SIG-M5 treated with dmso at 0.1 percent for 504 hours (cell line): ENCODE data around the gene EFS.
"Not testable (repeated sequence)": the region's sequence is repeated elsewhere in the genome, so short reads cannot be mapped to it uniquely, and the experiment has no call there.

Experiments used
- DNase-seq: peaks from one replicate; lab custom pipeline; 2025; ENCODE audit not compliant: unreplicated experiment; lab: John Stamatoyannopoulos, UW

Gene EFS

DNA sequence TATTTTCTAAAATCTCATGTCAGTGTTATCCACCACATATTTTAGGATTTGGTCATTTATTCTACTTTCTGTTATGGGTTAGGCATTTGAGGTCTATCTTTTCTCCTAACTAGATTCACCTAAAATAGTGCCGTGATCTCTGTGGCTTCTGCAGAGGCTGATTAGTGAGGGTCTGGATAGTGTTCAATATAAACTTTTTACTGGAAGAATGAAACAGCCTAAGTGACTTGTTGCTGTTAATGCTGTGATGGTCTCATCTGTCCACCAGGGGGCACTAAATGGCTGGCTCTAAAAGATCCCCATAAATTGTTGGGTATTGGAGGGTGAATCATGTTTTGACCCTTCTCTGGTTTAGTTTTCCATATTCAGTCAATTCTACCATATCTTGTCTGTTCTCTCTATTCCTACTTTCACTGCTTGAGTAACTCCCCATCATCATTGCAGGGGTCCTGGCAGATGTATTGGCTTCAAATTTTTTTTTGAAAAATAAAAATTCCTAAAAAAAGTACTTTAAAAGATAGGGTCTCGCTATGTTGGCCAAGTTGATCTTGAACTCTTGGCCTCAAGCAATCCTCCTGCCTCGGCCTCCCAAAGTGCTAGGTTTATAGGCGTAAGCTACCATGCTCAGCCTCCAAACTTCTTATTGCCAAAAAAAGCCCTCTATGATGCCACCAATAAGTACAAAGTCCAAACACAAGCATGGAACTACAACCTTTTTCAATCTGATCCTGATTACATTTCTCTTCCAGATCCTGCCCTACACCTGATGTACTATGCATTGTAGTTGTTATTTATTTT is 36.8 kb downstream of the EFS start:
- peak; percentile 71 for DNase-seq

DNA sequence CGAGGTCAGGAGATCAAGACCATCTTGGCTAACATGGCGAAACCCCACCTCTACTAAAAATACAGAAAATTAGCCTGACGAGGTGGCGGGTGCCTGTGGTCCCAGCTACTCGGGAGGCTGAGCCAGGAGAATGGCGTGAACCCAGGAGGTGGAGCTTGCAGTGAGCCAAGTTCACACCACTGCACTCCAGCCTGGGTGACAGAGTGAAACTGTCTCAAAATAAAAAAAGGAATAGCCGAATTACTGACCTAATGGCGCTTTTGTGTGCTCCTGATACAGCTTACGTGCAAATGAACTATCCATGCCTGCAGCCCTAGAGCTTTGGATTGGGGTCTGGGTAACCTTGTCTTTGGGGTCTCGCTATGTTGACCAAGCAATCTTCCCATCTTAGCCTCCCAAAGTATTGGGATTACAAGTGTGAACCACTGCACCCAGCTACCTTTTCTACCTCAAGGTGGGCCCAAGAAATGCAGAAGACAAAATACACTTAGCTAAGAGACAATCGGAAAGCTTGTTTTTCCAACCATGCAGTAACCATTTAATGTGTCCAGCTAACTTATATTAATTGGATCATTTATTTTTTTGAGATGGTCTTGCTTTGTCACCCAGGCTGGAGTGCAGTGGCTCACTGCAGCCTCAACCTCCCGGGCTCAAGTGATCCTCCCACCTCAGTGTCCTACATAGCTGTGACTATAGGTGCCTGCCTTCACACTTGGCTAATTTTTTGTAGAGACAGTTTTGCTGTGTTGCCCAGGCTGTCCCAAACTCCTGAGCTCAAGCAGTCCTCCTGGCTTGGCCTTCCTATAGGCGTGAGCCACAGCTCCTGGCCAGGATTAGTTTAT is 38.3 kb downstream of the EFS start:
- no peak for DNase-seq

DNA sequence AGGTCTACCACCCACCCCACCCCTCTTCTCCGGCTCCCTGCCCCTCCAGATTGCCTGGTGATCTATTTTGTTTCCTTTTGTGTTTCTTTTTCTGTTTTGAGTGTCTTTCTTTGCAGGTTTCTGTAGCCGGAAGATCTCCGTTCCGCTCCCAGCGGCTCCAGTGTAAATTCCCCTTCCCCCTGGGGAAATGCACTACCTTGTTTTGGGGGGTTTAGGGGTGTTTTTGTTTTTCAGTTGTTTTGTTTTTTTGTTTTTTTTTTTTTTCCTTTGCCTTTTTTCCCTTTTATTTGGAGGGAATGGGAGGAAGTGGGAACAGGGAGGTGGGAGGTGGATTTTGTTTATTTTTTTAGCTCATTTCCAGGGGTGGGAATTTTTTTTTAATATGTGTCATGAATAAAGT is 39.2 kb downstream of the EFS start:
- DNase-seq = not testable (repeated sequence)

- DNase-seq = no peak
Observed at GRCh38 chr14:23324993-23325392, 40.0 kb downstream of the EFS start.

DNA sequence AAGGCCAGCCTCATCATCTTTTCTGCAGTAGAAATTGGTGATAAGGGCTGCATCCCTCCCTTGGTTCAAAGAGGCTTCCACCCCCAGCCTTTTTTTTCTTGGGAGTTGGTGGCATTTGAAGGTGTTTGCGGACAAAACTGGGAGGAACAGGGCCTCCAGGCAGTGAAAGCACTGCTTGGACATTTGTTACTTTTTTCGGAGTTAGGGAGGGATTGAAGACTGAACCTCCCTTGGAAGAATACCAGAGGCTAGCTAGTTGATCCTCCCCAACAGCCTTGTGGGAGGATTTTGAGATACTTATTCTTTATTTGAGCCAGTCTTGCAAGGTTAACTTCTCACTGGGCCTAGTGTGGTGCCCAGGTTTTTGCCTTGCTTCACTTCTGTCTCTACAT is 40.5 kb downstream of the EFS start:
- no peak for DNase-seq

- no peak for DNase-seq
Observed at GRCh38 chr14:23323838-23324454, 41.0 kb downstream of the EFS start.

DNA sequence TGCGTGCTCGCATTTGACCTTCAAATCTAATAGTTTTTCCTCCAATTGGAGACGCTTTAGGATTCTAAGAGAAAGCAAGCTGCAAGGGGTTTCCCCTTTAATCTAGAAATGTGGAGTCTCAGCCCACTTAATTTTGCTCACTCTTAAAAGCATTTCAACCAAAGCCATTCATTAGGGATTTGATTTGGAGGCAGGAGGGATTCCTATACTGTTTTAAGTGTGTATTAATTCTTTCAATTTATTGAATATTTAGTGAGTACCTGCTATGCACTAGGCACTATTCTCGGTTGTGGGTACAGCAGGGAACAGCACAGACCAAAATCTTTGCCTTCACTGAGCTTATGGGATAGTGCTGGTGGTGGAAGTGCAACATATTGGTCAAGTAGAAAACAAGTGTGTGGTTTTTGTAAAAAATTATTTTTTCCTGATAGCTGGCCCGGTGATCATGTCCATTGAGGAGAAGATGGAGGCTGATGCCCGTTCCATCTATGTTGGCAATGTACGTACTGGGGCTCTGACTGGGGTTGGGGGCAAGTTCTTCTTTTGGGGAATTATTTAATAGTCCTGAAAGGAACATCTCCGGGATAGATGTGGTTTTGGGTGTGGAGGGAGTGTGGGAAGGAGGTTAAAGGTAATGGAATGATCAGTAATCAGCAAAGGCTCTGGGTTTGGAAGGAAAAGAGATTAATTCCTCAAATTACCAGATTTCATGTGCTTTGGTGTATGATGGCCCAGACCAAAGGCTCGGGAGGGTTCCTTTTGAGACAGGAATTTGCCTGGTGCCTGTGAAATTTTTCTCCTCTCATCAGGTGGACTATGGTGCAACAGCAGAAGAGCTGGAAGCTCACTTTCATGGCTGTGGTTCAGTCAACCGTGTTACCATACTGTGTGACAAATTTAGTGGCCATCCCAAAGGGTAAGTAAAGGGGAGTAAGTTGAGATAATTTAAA is 42.1 kb downstream of the EFS start:
- no peak for DNase-seq

DNA sequence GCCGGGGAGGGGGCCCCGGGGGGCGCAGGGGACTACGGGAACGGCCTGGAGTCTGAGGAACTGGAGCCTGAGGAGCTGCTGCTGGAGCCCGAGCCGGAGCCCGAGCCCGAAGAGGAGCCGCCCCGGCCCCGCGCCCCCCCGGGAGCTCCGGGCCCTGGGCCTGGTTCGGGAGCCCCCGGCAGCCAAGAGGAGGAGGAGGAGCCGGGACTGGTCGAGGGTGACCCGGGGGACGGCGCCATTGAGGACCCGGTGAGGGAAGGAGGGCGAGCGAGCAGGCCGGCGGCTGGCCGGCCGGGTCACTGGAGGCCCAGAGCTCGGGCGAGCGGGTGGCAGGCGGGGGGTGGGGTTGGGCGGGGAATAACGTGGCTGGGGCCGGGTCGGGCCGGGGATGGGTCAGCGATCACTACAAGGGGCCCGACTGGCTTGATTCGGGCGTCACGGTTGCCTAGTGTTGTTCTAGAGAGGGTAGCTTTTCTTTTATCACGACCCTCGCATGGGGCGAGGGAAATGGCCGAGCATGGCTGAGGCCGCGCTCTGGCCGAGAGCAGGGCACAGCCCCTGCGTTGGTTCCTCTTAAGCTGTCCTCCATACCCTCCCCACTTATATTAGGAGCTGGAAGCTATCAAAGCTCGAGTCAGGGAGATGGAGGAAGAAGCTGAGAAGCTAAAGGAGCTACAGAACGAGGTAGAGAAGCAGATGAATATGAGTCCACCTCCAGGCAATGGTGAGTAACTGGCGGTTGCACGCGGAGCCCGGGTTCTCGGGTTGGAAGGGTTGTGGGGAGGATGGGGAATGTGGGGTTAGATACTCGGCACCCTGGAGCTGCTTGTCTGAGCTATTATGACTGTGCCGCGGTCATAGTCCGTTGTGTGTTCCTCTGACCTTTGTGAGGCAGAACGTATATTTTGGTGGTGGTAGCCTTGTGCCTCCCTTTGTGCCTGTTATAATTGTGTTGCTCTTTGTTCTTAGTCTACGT is 43.1 kb downstream of the EFS start:
- DNase-seq = no peak

GRCh38 chr14:23320584-23321571 is 44.1 kb downstream of the EFS start, which contains the start of gene PABPN1:
Gene PABPN1, plus strand, starts transcription at chr14:23321457. Its CDS starts 13 bp downstream, at chr14:23321470.
- peak; percentile 100 for DNase-seq

- no peak for DNase-seq
Observed at GRCh38 chr14:23319746-23320583, 45.0 kb downstream of the EFS start.

- DNase-seq = no peak
Observed at GRCh38 chr14:23316300-23316699, 48.7 kb downstream of the EFS start.

DNA sequence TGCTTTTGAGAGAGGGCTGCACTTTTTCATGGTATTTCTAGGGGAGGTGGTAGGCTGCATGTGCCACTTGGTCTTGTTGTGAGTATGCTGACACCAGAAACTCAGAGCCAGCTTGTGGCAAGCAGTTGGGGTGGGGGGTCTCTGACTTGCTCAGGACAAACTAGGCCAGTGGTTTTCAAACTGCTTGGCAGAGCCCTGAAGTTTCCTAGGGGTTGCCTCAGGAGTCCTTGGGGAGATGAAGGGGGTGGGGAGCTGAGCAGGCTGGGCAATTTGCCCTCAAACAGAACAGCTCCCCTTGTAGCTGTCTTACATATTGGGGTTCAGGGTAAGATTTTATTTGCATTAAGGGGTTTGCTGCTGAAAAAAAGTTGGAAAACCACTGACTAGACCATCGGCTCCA is 54.4 kb downstream of the EFS start:
- DNase-seq = no peak

- DNase-seq = no peak
Observed at GRCh38 chr14:23308721-23309445, 56.1 kb downstream of the EFS start.

DNA sequence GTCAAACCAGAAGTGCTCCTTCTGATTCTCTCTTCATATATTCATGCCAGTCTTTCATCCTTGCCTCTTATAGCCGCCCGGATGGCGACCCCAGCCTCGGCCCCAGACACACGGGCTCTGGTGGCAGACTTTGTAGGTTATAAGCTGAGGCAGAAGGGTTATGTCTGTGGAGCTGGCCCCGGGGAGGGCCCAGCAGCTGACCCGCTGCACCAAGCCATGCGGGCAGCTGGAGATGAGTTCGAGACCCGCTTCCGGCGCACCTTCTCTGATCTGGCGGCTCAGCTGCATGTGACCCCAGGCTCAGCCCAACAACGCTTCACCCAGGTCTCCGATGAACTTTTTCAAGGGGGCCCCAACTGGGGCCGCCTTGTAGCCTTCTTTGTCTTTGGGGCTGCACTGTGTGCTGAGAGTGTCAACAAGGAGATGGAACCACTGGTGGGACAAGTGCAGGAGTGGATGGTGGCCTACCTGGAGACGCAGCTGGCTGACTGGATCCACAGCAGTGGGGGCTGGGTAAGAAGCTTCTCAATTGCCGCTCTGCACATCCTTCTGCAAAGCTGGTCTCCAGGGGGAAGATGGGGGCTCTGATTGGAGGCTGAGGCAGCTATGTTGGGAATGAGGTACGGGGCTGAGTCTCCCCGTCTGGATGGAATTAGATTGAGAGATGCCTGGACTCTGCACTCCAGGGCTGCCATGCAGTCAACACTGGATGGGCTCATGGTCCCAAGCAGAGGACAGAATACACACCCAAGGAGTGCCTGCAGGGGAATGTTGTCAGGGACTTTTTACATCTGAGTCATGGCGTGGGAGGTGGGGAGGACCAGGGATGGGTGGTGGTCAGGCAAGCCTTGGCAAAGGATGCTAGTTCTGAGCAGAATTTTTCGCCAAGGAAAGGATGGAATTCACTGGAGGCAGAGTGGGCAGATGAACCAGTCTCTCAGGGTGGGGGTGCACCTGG is 57.0 kb downstream of the EFS start:
- no peak for DNase-seq

GRCh38 chr14:23307146-23307530 is 57.8 kb downstream of the EFS start:
- DNase-seq = no peak
